Activated CD8-positive, alpha-beta T cell treated with anti-CD3 and anti-CD28 coated beads for 36 hours (primary cell): ENCODE measurements around the gene ADORA2A. TPM values are rescaled to one million over a fixed set of nuclear protein-coding genes. Genes with fewer than 3 reads are reported as not detected.

Source experiments
- ATAC-seq: fragments of 200-7000 bp; cut with Tn5 transposase; one replicate; pipeline ENCODE4 v1.10.0; 2021; ENCODE audit warnings: mild to moderate bottlenecking, moderate library complexity
- CTCF ChIA-PET: fragments of 350-600 bp; sonication (Branson Sonifier 250); formaldehyde crosslinking; loops from one replicate; lab custom pipeline; 2021; ENCODE audit warnings: antibody characterized with exemption; lab: Charles Lee
- POLR2A ChIA-PET: fragments of 350-600 bp; sonication (Branson Sonifier 250); formaldehyde crosslinking; loops from one replicate; lab custom pipeline; 2021; ENCODE audit warnings: antibody characterized with exemption; lab: Charles Lee
- DNase-seq: peaks from one replicate; pipeline ENCODE4 v3.0.0-alpha.2; 2020
- H3K27ac Mint-ChIP-seq: one replicate; pipeline ENCODE4 v1.8.0; 2021; ENCODE audit warnings: mild to moderate bottlenecking, mixed read lengths
- H3K27me3 Mint-ChIP-seq: one replicate; pipeline ENCODE4 v1.8.0; 2021; ENCODE audit warnings: mixed read lengths
- H3K36me3 Mint-ChIP-seq: one replicate; pipeline ENCODE4 v1.8.0; 2021; ENCODE audit warnings: low read depth, mixed read lengths
- H3K4me1 Mint-ChIP-seq: one replicate; pipeline ENCODE4 v1.8.0; 2021; ENCODE audit warnings: low read depth, mixed read lengths
- H3K4me3 Mint-ChIP-seq: one replicate; pipeline ENCODE4 v1.8.0; 2021; ENCODE audit warnings: mild to moderate bottlenecking, moderate library complexity, mixed read lengths
- H3K9me3 Mint-ChIP-seq: one replicate; pipeline ENCODE4 v1.8.0; 2021; ENCODE audit warnings: mixed read lengths
- CTCF ChIP-seq: fragments of 200-600 bp; IDR thresholded peaks from one replicate; pipeline ENCODE4 v1.8.0; 2022; ENCODE audit warnings: antibody characterized with exemption, mild to moderate bottlenecking
- intact Hi-C: fragments of 100-400 bp; cut with micrococcal nuclease; formaldehyde crosslinking; loops from one replicate; pipeline ENCODE4 v1.10.0; 2022
- total RNA-seq, 2 experiments: library from RNA; stranded (reverse); gene quantifications; one replicate each; pipeline ENCODE4 v1.2.3, GENCODE V29; 2021

Gene ADORA2A
- total RNA-seq, 2 experiments from 2014 or later: 41.4 to 42.9 TPM

- ChIA-PET POLR2A (interaction anchor here (1.6 to 3.6 kb wide), 4 partner anchors 10 to 21 kb away, joined by 5 to 21 read pairs (median 6); partner anchors contain the start of gene ADORA2A), CTCF (interaction anchor here (0.8 to 1.4 kb wide), 2 partner anchors 10 kb away, joined by 4 to 5 read pairs; no protein-coding TSS in a partner anchor)
- H3K27ac Mint-ChIP-seq: peak overlapping the region; percentile 63
- intact Hi-C loops: no loop called here
- TF ChIP-seq CTCF: no peak
- H3K4me3 Mint-ChIP-seq: no peak overlapping the region
- DNase-seq: no peak
- peaks cover 64% of the 10 kb centered on the region for H3K4me1 Mint-ChIP-seq
- no peak for ATAC-seq
- H3K27me3 Mint-ChIP-seq: no peaks in the 10 kb centered on the region
- H3K36me3 Mint-ChIP-seq: peaks cover 38% of the 10 kb centered on the region
- H3K9me3 Mint-ChIP-seq: no peaks in the 10 kb centered on the region
These were observed 17.5 kb downstream of the ADORA2A start for GRCh38 chr22:24444729-24445466.

GRCh38 chr22:24445481-24446259, 18.3 kb downstream of the ADORA2A start:
- CTCF ChIA-PET: interaction anchor here (0.8 kb wide), 1 partner anchor 10 kb away, joined by 4 read pairs; no protein-coding TSS in a partner anchor
- Mint-ChIP-seq H3K27me3 (no peaks in the 10 kb centered on the region), H3K36me3 (peaks cover 33% of the 10 kb centered on the region), H3K27ac (peak overlapping the region; percentile 63), H3K4me3 (no peak overlapping the region), H3K4me1 (peaks cover 57% of the 10 kb centered on the region), H3K9me3 (no peaks in the 10 kb centered on the region)
- POLR2A ChIA-PET: interaction anchor here (1.6 to 3.6 kb wide), 4 partner anchors 10 to 18 kb away, joined by 3 to 21 read pairs (median 6); partner anchors contain the start of gene ADORA2A
- DNase-seq (peak; percentile 79), ATAC-seq (peak; percentile 98)
- TF ChIP-seq CTCF: no peak
- intact Hi-C loops: no loop called here

- ChIA-PET CTCF (no interaction called here), POLR2A (interaction anchor here (0.6 to 2.0 kb wide), 4 partner anchors 10 to 1588 kb away, joined by 3 to 6 read pairs (median 4); partner anchors contain the start of gene ADORA2A)
- intact Hi-C loops: no loop called here
- H3K4me3 Mint-ChIP-seq: no peak overlapping the region
- H3K27ac Mint-ChIP-seq: peak overlapping the region; percentile 63
- H3K27me3 Mint-ChIP-seq: no peaks in the 10 kb centered on the region
- ATAC-seq: no peak
- no peak for TF ChIP-seq CTCF
- DNase-seq: no peak
- H3K4me1 Mint-ChIP-seq: peaks cover 52% of the 10 kb centered on the region
- H3K36me3 Mint-ChIP-seq: peaks cover 27% of the 10 kb centered on the region
- peaks cover 1% of the 10 kb centered on the region for H3K9me3 Mint-ChIP-seq
These were observed 18.8 kb downstream of the ADORA2A start for GRCh38 chr22:24446260-24446611.

- CTCF ChIA-PET: interaction anchor here (1.1 kb wide), 1 partner anchor 71 kb away, joined by 3 read pairs; no protein-coding TSS in a partner anchor
- no peak overlapping the region for H3K27ac Mint-ChIP-seq
- no peak for DNase-seq
These were observed 23.2 kb downstream of the ADORA2A start for GRCh38 chr22:24450610-24451009.

More at GRCh38 chr22:24450610-24451009, 23.2 kb downstream of the ADORA2A start:
- H3K27me3 Mint-ChIP-seq: no peaks in the 10 kb centered on the region
- no peak for ATAC-seq
- TF ChIP-seq CTCF: no peak
- intact Hi-C loops: no loop called here
- POLR2A ChIA-PET: interaction anchor here (1.1 kb wide), 1 partner anchor 10 kb away, joined by 7 read pairs; no protein-coding TSS in a partner anchor
- H3K4me3 Mint-ChIP-seq: no peak overlapping the region
- peaks cover 4% of the 10 kb centered on the region for H3K36me3 Mint-ChIP-seq
- H3K4me1 Mint-ChIP-seq: peaks cover 12% of the 10 kb centered on the region
- H3K9me3 Mint-ChIP-seq: peaks cover 2% of the 10 kb centered on the region
